ENCODE measurements around the gene PIK3R1. TPM values are rescaled to one million over a fixed set of nuclear protein-coding genes. Genes with fewer than 3 reads are reported as not detected.

Gene PIK3R1
- total RNA-seq, 1 donor = 26.8 TPM

GRCh38 chr5:68237715-68238114 is 22.2 kb downstream of the PIK3R1 start:
- DNase-seq (ENCODE audit: insufficient read length, low spot score, missing footprints) = no peak
- peaks cover 23% of the 10 kb centered on the region for H3K4me1 ChIP-seq (ENCODE audit: insufficient read depth, low read length)
- H3K9me3 ChIP-seq (ENCODE audit: low read depth, low read length) = no peaks in the 10 kb centered on the region
- H4K20me1 ChIP-seq (ENCODE audit: insufficient read depth, low read length) = peaks cover 3% of the 10 kb centered on the region
- no peak overlapping the region for H2AFZ ChIP-seq (ENCODE audit: low read length)
- TF ChIP-seq CTCF (IDR thresholded peaks at IDR 0.05; ENCODE audit: extremely low read depth, low read depth, low read length) = no peak
- no peaks in the 10 kb centered on the region for H3K36me3 ChIP-seq (ENCODE audit: insufficient read depth, low read length)
- no peak overlapping the region for H3K4me2 ChIP-seq (ENCODE audit: insufficient read depth, low read length)
- H3K27me3 ChIP-seq (ENCODE audit: insufficient read depth, low read length) = no peaks in the 10 kb centered on the region
- no peak overlapping the region for H3K4me3 ChIP-seq (ENCODE audit: insufficient read depth, low read length)
- peak overlapping the region; percentile 27 for H3K27ac ChIP-seq (ENCODE audit: low read depth, low read length)
- peaks cover 49% of the 10 kb centered on the region for H3K79me2 ChIP-seq (ENCODE audit: insufficient read depth, low read length)

- H3K4me3 ChIP-seq (ENCODE audit: insufficient read depth, low read length) = peak overlapping the region; percentile 15
- no peaks in the 10 kb centered on the region for H3K9me3 ChIP-seq (ENCODE audit: low read depth, low read length)
- peak overlapping the region; percentile 72 for H2AFZ ChIP-seq (ENCODE audit: low read length)
Observed at GRCh38 chr5:68239487-68239886, 23.9 kb downstream of the PIK3R1 start.

GRCh38 chr5:68240202-68240601 is 24.6 kb downstream of the PIK3R1 start:
- no peaks in the 10 kb centered on the region for H4K20me1 ChIP-seq (ENCODE audit: insufficient read depth, low read length)
- peaks cover 35% of the 10 kb centered on the region for H3K4me1 ChIP-seq (ENCODE audit: insufficient read depth, low read length)
- H3K79me2 ChIP-seq (ENCODE audit: insufficient read depth, low read length) = peaks cover 40% of the 10 kb centered on the region
- H3K4me3 ChIP-seq (ENCODE audit: insufficient read depth, low read length) = no peak overlapping the region
- no peak for TF ChIP-seq CTCF (IDR thresholded peaks at IDR 0.05; ENCODE audit: extremely low read depth, low read depth, low read length)
- peak overlapping the region; percentile 72 for H3K27ac ChIP-seq (ENCODE audit: low read depth, low read length)
- H3K4me2 ChIP-seq (ENCODE audit: insufficient read depth, low read length) = peak overlapping the region; percentile 16
- DNase-seq (ENCODE audit: insufficient read length, low spot score, missing footprints) = no peak
- no peaks in the 10 kb centered on the region for H3K36me3 ChIP-seq (ENCODE audit: insufficient read depth, low read length)
- H2AFZ ChIP-seq (ENCODE audit: low read length) = no peak overlapping the region
- H3K27me3 ChIP-seq (ENCODE audit: insufficient read depth, low read length) = no peaks in the 10 kb centered on the region
- H3K9me3 ChIP-seq (ENCODE audit: low read depth, low read length) = no peaks in the 10 kb centered on the region

More at GRCh38 chr5:68239487-68239886, 23.9 kb downstream of the PIK3R1 start:
- peak; percentile 92 for DNase-seq (ENCODE audit: insufficient read length, low spot score, missing footprints)
- Histone ChIP-seq H4K20me1 (ENCODE audit: insufficient read depth, low read length) (peaks cover under 1% of the 10 kb centered on the region), H3K27me3 (ENCODE audit: insufficient read depth, low read length) (no peaks in the 10 kb centered on the region), H3K27ac (ENCODE audit: low read depth, low read length) (peak overlapping the region; percentile 72), H3K4me2 (ENCODE audit: insufficient read depth, low read length) (peak overlapping the region; percentile 65), H3K79me2 (ENCODE audit: insufficient read depth, low read length) (peaks cover 39% of the 10 kb centered on the region), H3K4me1 (ENCODE audit: insufficient read depth, low read length) (peaks cover 34% of the 10 kb centered on the region), H3K36me3 (ENCODE audit: insufficient read depth, low read length) (no peaks in the 10 kb centered on the region)
- no peak for TF ChIP-seq CTCF (IDR thresholded peaks at IDR 0.05; ENCODE audit: extremely low read depth, low read depth, low read length)

- Histone ChIP-seq H2AFZ (ENCODE audit: low read length) (no peak overlapping the region), H3K79me2 (ENCODE audit: insufficient read depth, low read length) (peaks cover 42% of the 10 kb centered on the region), H3K4me2 (ENCODE audit: insufficient read depth, low read length) (peak overlapping the region; percentile 16), H3K4me1 (ENCODE audit: insufficient read depth, low read length) (peaks cover 41% of the 10 kb centered on the region), H3K27me3 (ENCODE audit: insufficient read depth, low read length) (no peaks in the 10 kb centered on the region), H3K4me3 (ENCODE audit: insufficient read depth, low read length) (no peak overlapping the region), H3K9me3 (ENCODE audit: low read depth, low read length) (no peaks in the 10 kb centered on the region), H3K27ac (ENCODE audit: low read depth, low read length) (peak overlapping the region; percentile 72), H4K20me1 (ENCODE audit: insufficient read depth, low read length) (no peaks in the 10 kb centered on the region), H3K36me3 (ENCODE audit: insufficient read depth, low read length) (no peaks in the 10 kb centered on the region)
- no peak for TF ChIP-seq CTCF (IDR thresholded peaks at IDR 0.05; ENCODE audit: extremely low read depth, low read depth, low read length)
- DNase-seq (ENCODE audit: insufficient read length, low spot score, missing footprints) = peak; percentile 72
Observed at GRCh38 chr5:68240771-68241170, 25.2 kb downstream of the PIK3R1 start.
